HepG2 (cell line): Measurements from ENCODE around the gene GEMIN2. TPM values are rescaled to one million over a fixed set of nuclear protein-coding genes. Genes with fewer than 3 reads are reported as not detected.

Experiments used
- ATAC-seq: fragments of 200-7000 bp; cut with Tn5 transposase; 3 replicates; pipeline ENCODE4 v1.9.1; 2020; ENCODE audit warnings: mild to moderate bottlenecking, moderate library complexity
- BruUV-seq: library from RNA; stranded (reverse); fragments of 400-500 nt; replicated peaks from 2 replicates; lab custom pipeline; 2021; lab: Mats Ljungman, UMichigan
- CTCF ChIA-PET: fragments of 300-600 bp; formaldehyde crosslinking; extraction: SDS; loops from one replicate; lab custom pipeline; 2021; ENCODE audit warnings: low total read pairs, inconsistent platforms, low intra/inter-chr PET ratio; lab: Yijun Ruan, JAX
- POLR2A ChIA-PET: fragments of 350-600 bp; sonication (Branson Sonifier 250); formaldehyde crosslinking; loops from one replicate; lab custom pipeline; 2020; ENCODE audit warnings: antibody characterized with exemption, inconsistent platforms; lab: Yijun Ruan, JAX
- DNase-seq: peaks from one replicate; pipeline ENCODE4 v3.0.0-alpha.2; 2015; ENCODE audit warnings: low spot score
- FAIRE-seq: peaks from 3 replicates; lab custom pipeline; 2011; peaks lifted over from hg19 to GRCh38; lab: Jason Lieb, UNC
- H2AFZ ChIP-seq: one replicate; pipeline ENCODE4 v1.6.1; 2011; ENCODE audit warnings: low read length, inconsistent platforms
- H3K27ac ChIP-seq: fragments of 300-600 bp; 3 replicates; pipeline ENCODE4 v1.8.0; 2011; ENCODE audit warnings: mixed run types, mild to moderate bottlenecking, mixed read lengths, low read length, inconsistent platforms; ENCODE audit not compliant: insufficient read depth; ENCODE audit errors: extremely low read length
- H3K27me3 ChIP-seq, 2 experiments: fragments of 200-600 bp in 1 of 2; 2 replicates in 1 of 2; 3 replicates in 1 of 2; pipeline versions ENCODE4 v1.6.0 to v1.8.0; 2011; ENCODE audit warnings: low read length in 2 of 2, mild to moderate bottlenecking in 2 of 2, moderate library complexity in 2 of 2, inconsistent platforms in 1 of 2; ENCODE audit not compliant: insufficient read depth in 2 of 2, control insufficient read depth in 1 of 2
- H3K36me3 ChIP-seq, 2 experiments: fragments of 200-600 bp in 1 of 2; replicated peaks in 1 of 2; 2 replicates in 1 of 2; 3 replicates in 1 of 2; pipeline versions ENCODE4 v1.5.1 to v1.8.0; 2011; ENCODE audit warnings: low read length in 2 of 2, inconsistent platforms in 1 of 2; ENCODE audit not compliant: insufficient read depth in 2 of 2, control insufficient read depth in 1 of 2
- H3K4me1 ChIP-seq: 2 replicates; pipeline ENCODE4 v1.5.1; 2012; ENCODE audit warnings: low read length, inconsistent platforms; ENCODE audit not compliant: insufficient read depth
- H3K4me2 ChIP-seq: 2 replicates; pipeline ENCODE4 v1.6.0; 2011; ENCODE audit warnings: low read depth, low read length, inconsistent platforms
- H3K4me3 ChIP-seq, 3 experiments: fragments of 200-600 bp in 1 of 3; sonication (generic), shearing (Covaris generic) in 1 of 3; replicated peaks in 1 of 3; 2 replicates each; pipeline ENCODE4 v1.5.1; 2011 to 2016; ENCODE audit warnings: low read length in 3 of 3, inconsistent platforms in 2 of 3, low read depth in 2 of 3, mild to moderate bottlenecking in 2 of 3, control low read depth in 1 of 3, mixed read lengths in 1 of 3; ENCODE audit not compliant: insufficient read depth in 1 of 3
- H3K79me2 ChIP-seq: one replicate; pipeline ENCODE4 v1.6.1; 2011; ENCODE audit warnings: low read length, inconsistent platforms; ENCODE audit not compliant: insufficient read depth
- H3K9ac ChIP-seq: 2 replicates; pipeline ENCODE4 v1.6.0; 2011; ENCODE audit warnings: mild to moderate bottlenecking, low read depth, low read length, inconsistent platforms; ENCODE audit not compliant: insufficient read depth
- H3K9me3 ChIP-seq: 2 replicates; pipeline ENCODE4 v1.5.1; 2012; ENCODE audit warnings: mild to moderate bottlenecking, low read length
- H4K20me1 ChIP-seq: 2 replicates; pipeline ENCODE4 v1.6.0; 2011; ENCODE audit warnings: inconsistent platforms, mild to moderate bottlenecking, low read length, moderate library complexity; ENCODE audit not compliant: insufficient read depth
- FOXA3 ChIP-seq: IDR thresholded peaks from 2 replicates; pipeline ENCODE4 v1.6.1; 2016; ENCODE audit warnings: missing genetic modification reagents, missing compliant biosample characterization
- ISX ChIP-seq: sonication (generic); formaldehyde crosslinking; conservative IDR thresholded peaks from 2 replicates; pipeline ENCODE4 v1.5.0; 2020; ENCODE audit warnings: missing genetic modification reagents
- KLF12 ChIP-seq: sonication (generic); formaldehyde crosslinking; IDR thresholded peaks from 2 replicates; pipeline ENCODE4 v1.4.0; 2020; ENCODE audit warnings: missing genetic modification reagents, borderline replicate concordance
- KLF13 ChIP-seq: sonication (generic); formaldehyde crosslinking; IDR thresholded peaks from 2 replicates; pipeline ENCODE4 v1.4.0; 2020; ENCODE audit warnings: mild to moderate bottlenecking, missing genetic modification reagents
- SOX13 ChIP-seq, 3 experiments: fragments of 450-650 bp in 1 of 3; sonication (generic) in 1 of 3; formaldehyde crosslinking in 1 of 3; IDR thresholded peaks in 2 of 3; conservative IDR thresholded peaks in 1 of 3; 2 replicates each; pipeline versions ENCODE4 v1.5.0 to v1.6.1; 2016 to 2020; ENCODE audit warnings: antibody characterized with exemption in 1 of 3, mild to moderate bottlenecking in 1 of 3, missing compliant biosample characterization in 1 of 3, missing genetic modification reagents in 1 of 3, moderate library complexity in 1 of 3
- ZFP36 ChIP-seq: fragments of 150-350 bp; IDR thresholded peaks from 2 replicates; pipeline ENCODE4 v1.6.1; 2018; ENCODE audit warnings: borderline replicate concordance, low read length, low read depth; ENCODE audit not compliant: partially characterized antibody
- ZNF567 ChIP-seq: sonication (generic); formaldehyde crosslinking; IDR thresholded peaks from 2 replicates; pipeline ENCODE4 v1.8.1; 2023; ENCODE audit warnings: mild to moderate bottlenecking, missing genetic modification reagents, borderline replicate concordance
- ZNF616 ChIP-seq: sonication (generic); formaldehyde crosslinking; IDR thresholded peaks from 2 replicates; pipeline ENCODE4 v1.5.0; 2020; ENCODE audit warnings: low read depth, mild to moderate bottlenecking, missing genetic modification reagents
- ZNF619 ChIP-seq: sonication (generic); formaldehyde crosslinking; IDR thresholded peaks from 2 replicates; pipeline ENCODE4 v1.4.0; 2020; ENCODE audit warnings: mild to moderate bottlenecking, missing genetic modification reagents
- ZNF749 ChIP-seq: sonication (generic); formaldehyde crosslinking; IDR thresholded peaks from 2 replicates; pipeline ENCODE4 v1.8.0; 2022; ENCODE audit warnings: mild to moderate bottlenecking, missing genetic modification reagents, moderate library complexity, borderline replicate concordance
- ZNF773 ChIP-seq: sonication (generic); formaldehyde crosslinking; IDR thresholded peaks from 2 replicates; pipeline ENCODE4 v1.4.0; 2020; ENCODE audit warnings: missing genetic modification reagents, borderline replicate concordance
- ZNF781 ChIP-seq: sonication (generic); formaldehyde crosslinking; IDR thresholded peaks from 2 replicates; pipeline ENCODE4 v1.5.1; 2020; ENCODE audit warnings: borderline replicate concordance, mild to moderate bottlenecking, missing genetic modification reagents; ENCODE audit errors: not compliant biosample characterization
- WGBS: methylation state at CpG from one replicate; pipeline ENCODE4 v1.1.6; 2017; ENCODE audit warnings: low lambda C conversion rate; 5-methylcytosine and 5-hydroxymethylcytosine counted together
- in situ Hi-C: cut with HindIII; loops from 2 replicates; pipeline ENCODE4 v1.10.0; 2017; ENCODE audit warnings: low pct_unique_long_range_greater_than_20kb; ENCODE audit not compliant: extremely low pct_ligation_motif_present
- intact Hi-C: fragments of 100-400 bp; cut with micrococcal nuclease; formaldehyde crosslinking; loops from one replicate; pipeline ENCODE4 v1.10.0; 2022; ENCODE audit not compliant: unreplicated experiment
- polyA plus RNA-seq, 8 experiments: library from polyadenylated mRNA; depleted of rRNA in 3 of 8; stranded (reverse) in 7 of 8; unstranded in 1 of 8; fragments of >200 nt; fragmentation: Illumina TruSeq in 4 of 8; extraction: Trizol in 4 of 8; gene quantifications; 2 replicates each; pipeline versions ENCODE4 v1.2.1 to v1.2.3, GENCODE V29; 2011 to 2016; ENCODE audit warnings: low read depth in 4 of 8, missing spikeins in 1 of 8, mixed read lengths in 1 of 8; ENCODE audit not compliant: insufficient read depth in 1 of 8
- total RNA-seq, 5 experiments: library from RNA; depleted of rRNA; stranded (reverse); fragments of >200 nt; fragmentation: Illumina TruSeq; extraction: Trizol; gene quantifications; 2 replicates each; pipeline ENCODE4 v1.2.3, GENCODE V29; 2016; ENCODE audit warnings: low read depth in 1 of 5
- TF ChIP-seq, protein P1 (sequence below): sonication (generic); formaldehyde crosslinking; IDR thresholded peaks from 2 replicates; pipeline ENCODE4 v1.4.0; 2020; ENCODE audit warnings: missing genetic modification reagents, borderline replicate concordance

GEMIN2 gene
- total and polyA plus RNA-seq, 2 of the 13 experiments (the other 11 are each of a cell fraction or from before 2014, with no cell fraction given) = 54.8 to 110 TPM

DNA sequence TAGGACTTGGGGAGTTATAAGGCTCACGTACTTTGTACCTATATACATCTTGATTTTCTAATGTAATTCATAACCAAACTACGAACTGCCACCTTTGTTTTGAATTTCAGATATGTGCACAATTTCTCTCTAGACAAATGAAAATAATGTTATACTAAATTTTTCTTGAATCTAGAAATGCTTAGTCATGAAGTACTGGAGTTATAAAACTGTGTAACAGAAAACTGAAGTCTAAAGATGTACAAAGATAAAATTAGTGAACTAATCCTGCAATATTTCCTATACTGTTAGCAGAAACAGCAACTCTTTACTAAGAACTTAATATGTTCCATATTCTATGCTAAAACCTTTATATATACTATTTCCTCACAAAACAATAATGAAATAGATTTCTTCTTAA is 26.6 kb upstream of the GEMIN2 start (continued):
- TF ChIP-seq, protein P1, sequence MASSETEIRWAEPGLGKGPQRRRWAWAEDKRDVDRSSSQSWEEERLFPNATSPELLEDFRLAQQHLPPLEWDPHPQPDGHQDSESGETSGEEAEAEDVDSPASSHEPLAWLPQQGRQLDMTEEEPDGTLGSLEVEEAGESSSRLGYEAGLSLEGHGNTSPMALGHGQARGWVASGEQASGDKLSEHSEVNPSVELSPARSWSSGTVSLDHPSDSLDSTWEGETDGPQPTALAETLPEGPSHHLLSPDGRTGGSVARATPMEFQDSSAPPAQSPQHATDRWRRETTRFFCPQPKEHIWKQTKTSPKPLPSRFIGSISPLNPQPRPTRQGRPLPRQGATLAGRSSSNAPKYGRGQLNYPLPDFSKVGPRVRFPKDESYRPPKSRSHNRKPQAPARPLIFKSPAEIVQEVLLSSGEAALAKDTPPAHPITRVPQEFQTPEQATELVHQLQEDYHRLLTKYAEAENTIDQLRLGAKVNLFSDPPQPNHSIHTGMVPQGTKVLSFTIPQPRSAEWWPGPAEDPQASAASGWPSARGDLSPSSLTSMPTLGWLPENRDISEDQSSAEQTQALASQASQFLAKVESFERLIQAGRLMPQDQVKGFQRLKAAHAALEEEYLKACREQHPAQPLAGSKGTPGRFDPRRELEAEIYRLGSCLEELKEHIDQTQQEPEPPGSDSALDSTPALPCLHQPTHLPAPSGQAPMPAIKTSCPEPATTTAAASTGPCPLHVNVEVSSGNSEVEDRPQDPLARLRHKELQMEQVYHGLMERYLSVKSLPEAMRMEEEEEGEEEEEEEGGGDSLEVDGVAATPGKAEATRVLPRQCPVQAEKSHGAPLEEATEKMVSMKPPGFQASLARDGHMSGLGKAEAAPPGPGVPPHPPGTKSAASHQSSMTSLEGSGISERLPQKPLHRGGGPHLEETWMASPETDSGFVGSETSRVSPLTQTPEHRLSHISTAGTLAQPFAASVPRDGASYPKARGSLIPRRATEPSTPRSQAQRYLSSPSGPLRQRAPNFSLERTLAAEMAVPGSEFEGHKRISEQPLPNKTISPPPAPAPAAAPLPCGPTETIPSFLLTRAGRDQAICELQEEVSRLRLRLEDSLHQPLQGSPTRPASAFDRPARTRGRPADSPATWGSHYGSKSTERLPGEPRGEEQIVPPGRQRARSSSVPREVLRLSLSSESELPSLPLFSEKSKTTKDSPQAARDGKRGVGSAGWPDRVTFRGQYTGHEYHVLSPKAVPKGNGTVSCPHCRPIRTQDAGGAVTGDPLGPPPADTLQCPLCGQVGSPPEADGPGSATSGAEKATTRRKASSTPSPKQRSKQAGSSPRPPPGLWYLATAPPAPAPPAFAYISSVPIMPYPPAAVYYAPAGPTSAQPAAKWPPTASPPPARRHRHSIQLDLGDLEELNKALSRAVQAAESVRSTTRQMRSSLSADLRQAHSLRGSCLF (CRISPR knock-in tag) = 0 out of 2 replicates have a peak, but pooled peaks have one; percentile 42

DNA sequence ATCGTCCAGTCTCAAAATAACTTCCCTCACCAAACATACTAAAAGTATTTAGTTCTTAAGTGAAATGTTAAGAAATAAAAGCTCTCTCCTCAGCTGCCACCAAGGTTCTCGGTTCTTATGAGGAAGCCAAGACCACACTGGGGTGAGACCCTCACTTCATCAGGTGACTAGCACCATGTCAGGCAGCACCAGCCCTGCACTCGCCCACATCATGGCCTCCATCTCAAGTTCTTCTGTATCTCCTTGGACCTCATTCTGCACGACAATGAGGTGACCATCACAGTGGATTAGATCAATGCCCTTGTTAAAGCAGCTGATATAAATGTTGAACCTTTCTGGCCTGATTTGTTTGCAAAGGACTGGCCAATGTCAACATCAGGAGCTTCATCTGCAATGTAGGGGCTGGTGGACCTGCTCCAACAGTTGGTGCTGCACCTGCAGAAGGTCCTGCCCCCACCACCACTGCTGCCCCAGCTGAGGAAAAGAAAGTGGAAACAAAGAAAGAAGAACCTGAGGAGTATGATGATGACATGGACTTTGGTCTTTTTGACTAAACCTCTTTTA is 23.5 kb upstream of the GEMIN2 start:
- intact Hi-C loops (no loop called here), in situ Hi-C loops (no loop called here)
- Histone ChIP-seq H3K9me3 (no peaks in the 10 kb centered on the region), H2AFZ (no peak overlapping the region), H3K4me2 (no peak overlapping the region), H3K27me3 (no peaks in the 10 kb centered on the region), H3K79me2 (peaks cover 47% of the 10 kb centered on the region), H3K4me3 (no peak overlapping the region), H3K9ac (no peak overlapping the region), H4K20me1 (peaks cover 56% of the 10 kb centered on the region), H3K4me1 (peaks cover 24% of the 10 kb centered on the region), H3K27ac (no peak overlapping the region), H3K36me3 (peaks cover 53 to 89% of the 10 kb centered on the region in 2 experiments)
- no TSS peak for BruUV-seq
- ChIA-PET CTCF (no interaction called here), POLR2A (interaction anchor here (2.3 kb wide), 1 partner anchor 12 kb away, joined by 31 read pairs; the partner anchor contains the start of gene SEC23A)
- FAIRE-seq (no peak), ATAC-seq (peak; percentile 52), DNase-seq (no peak)
- WGBS = 93% methylated on average over 4 of the region's 4 CpGs
- TF ChIP-seq ZNF619 (CRISPR knock-in tag) (0 out of 2 replicates have a peak, but pooled peaks have one; percentile 34), SOX13 (IDR thresholded peaks at IDR 0.05) (0 out of 2 replicates have a peak, but pooled peaks have one; percentile 19), SOX13 (CRISPR knock-in tag; conservative IDR thresholded peaks at IDR 0.05 in 1 of 2, IDR thresholded peaks at IDR 0.05 in 1 of 2) (peak in 1 of 2 experiments; percentile 78; a peak in 2 of 4 replicates), KLF12 (CRISPR knock-in tag) (0 out of 2 replicates have a peak, but pooled peaks have one; percentile 56), ZNF749 (CRISPR knock-in tag) (no peak), KLF13 (no peak), ZNF567 (CRISPR knock-in tag) (peak; percentile 64; the same call in 1 of the 2 replicates), ZFP36 (no peak), FOXA3 (peak; percentile 57; the same call in 1 of the 2 replicates), ZNF773 (CRISPR knock-in tag) (no peak), ZNF781 (CRISPR knock-in tag) (peak; percentile 38), ZNF616 (CRISPR knock-in tag) (no peak), ISX (CRISPR knock-in tag) (no peak)
